ENCODE data around the gene B4GALT1. TPM values are rescaled to one million over a fixed set of nuclear protein-coding genes. Genes with fewer than 3 reads are reported as not detected.

B4GALT1 gene
- total RNA-seq, 4 donors from 2014 or later, result 23.7 to 126 (median 93.7) TPM

DNA sequence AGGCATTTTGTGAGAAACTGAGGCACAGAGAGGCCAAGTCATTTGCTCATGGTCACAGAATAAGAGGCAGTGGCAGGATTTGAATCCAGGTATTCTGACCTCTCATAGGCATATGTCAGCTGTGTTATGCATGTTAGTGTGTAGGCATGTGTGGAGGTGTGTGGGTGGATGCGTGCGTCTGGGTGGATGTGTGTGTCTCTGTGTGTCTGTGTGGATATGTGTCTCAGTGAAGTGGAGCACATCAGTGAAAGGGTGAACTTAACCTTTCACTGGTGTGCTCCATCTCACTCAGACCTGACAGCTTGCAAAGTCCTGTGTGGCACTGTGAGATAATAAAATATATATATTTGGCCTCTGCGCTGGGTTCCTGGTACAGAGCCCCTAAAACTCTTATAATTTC is 58.7 kb downstream of the B4GALT1 start:
- H3K36me3 ChIP-seq, result peaks cover 0 to 15% (median 3%) of the 10 kb centered on the region in 4 donors
- 90 to 97% methylated on average over 3 of the region's 3 CpGs for WGBS, 2 donors (ENCODE audit: low coverage in 1 of 2)
- DNase-seq, result no peak
- H3K4me1 ChIP-seq, result no peaks in the 10 kb centered on the region
- no peak overlapping the region for H3K4me3 ChIP-seq
- TF ChIP-seq, protein P1, sequence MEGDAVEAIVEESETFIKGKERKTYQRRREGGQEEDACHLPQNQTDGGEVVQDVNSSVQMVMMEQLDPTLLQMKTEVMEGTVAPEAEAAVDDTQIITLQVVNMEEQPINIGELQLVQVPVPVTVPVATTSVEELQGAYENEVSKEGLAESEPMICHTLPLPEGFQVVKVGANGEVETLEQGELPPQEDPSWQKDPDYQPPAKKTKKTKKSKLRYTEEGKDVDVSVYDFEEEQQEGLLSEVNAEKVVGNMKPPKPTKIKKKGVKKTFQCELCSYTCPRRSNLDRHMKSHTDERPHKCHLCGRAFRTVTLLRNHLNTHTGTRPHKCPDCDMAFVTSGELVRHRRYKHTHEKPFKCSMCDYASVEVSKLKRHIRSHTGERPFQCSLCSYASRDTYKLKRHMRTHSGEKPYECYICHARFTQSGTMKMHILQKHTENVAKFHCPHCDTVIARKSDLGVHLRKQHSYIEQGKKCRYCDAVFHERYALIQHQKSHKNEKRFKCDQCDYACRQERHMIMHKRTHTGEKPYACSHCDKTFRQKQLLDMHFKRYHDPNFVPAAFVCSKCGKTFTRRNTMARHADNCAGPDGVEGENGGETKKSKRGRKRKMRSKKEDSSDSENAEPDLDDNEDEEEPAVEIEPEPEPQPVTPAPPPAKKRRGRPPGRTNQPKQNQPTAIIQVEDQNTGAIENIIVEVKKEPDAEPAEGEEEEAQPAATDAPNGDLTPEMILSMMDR (IDR thresholded peaks at IDR 0.05), result no peak
- no peak for TF ChIP-seq POLR2A (IDR thresholded peaks at IDR 0.05)
- no peak for TF ChIP-seq EP300 (IDR thresholded peaks at IDR 0.05; ENCODE audit: low read depth)
- no peak for TF ChIP-seq POLR2AphosphoS5 (IDR thresholded peaks at IDR 0.05)
- no peaks in the 10 kb centered on the region for H3K9me3 ChIP-seq
- H3K27me3 ChIP-seq, result no peaks in the 10 kb centered on the region
- intact Hi-C loops (cut with DNase I; ENCODE audit: low total_unique reads) (no loop called here), in situ Hi-C loops (cut with MboI; ENCODE audit: low pct_ligation_motif_present in 1 of 4, low pct_unique_long_range_greater_than_20kb in 1 of 4, low sequenced_read_pairs in 3 of 4) (no loop called here)
- H3K27ac ChIP-seq, result no peak overlapping the region

DNA sequence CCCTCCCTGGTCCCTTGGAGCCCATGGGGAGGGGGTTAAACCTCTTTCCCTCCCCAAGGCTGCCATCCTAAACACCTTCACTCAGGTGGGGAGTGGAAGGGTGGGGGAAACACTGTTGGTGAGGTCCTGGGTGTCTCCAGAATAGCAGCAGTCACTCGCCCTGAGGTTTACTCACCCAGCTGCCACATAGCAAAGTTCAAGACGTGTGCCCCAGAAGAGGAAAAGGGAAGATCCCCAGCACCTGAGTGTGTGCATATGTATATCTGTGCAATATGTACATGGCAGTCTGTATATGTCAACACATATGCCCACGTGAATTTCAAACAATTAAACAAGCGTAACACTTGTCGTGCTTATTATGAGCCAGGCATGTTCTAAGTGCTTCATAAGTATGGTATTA is 59.4 kb downstream of the B4GALT1 start:
- no peaks in the 10 kb centered on the region for H3K27me3 ChIP-seq

DNA sequence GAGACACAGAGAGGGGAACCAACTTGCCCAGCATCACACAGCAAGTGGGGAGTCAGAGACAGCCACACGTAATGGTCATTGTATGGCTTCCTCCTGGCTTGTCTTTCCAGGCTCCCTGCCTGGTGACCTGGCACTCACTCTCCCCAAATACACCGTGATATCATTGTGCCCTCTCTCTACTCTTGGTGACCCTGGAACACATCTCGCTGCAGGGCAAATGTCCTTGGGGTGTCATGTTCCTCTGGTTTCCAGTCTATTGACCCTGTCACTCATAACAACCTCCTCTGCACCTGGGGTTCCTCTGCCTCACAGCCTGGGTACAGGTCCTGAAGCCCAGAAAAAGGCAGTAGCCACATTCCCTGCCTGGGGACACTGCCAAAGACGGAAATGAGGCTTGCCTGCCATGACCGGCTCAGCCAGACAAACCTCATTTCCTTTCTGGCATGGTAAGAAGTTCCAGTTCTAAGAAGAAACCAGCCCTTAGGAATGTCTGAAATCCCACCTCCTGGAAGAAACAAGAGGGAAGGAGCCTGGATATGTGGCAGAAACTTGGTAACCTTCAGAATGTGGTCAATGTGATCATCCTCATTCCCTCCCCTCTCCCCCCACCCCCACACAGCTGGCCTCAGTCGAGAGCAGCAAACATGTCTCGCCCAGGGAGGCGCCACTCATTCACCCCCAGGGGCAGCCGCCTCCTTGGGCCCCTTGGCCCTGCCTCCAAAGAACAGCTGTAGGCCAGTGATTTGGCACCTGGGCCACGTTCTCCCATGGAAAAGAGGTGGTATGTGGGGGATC is 60.1 kb downstream of the B4GALT1 start:
- WGBS, 2 donors (ENCODE audit: low coverage in 1 of 2), result 63 to 64% methylated on average over 2 to 8 of the region's 10 CpGs
- no peaks in the 10 kb centered on the region for H3K4me1 ChIP-seq
- DNase-seq, result no peak
- H3K36me3 ChIP-seq, result peaks cover 0 to 6% (median 0%) of the 10 kb centered on the region in 4 donors
- no peak overlapping the region for H3K4me3 ChIP-seq
- H3K27ac ChIP-seq, result peak overlapping the region in 3 of 4 donors; percentile 10 to 25 (median 22)
- intact Hi-C loops (cut with DNase I; ENCODE audit: low total_unique reads) (no loop called here), in situ Hi-C loops (cut with MboI; ENCODE audit: low pct_ligation_motif_present in 1 of 4, low pct_unique_long_range_greater_than_20kb in 1 of 4, low sequenced_read_pairs in 3 of 4) (no loop called here)
- TF ChIP-seq EP300 (IDR thresholded peaks at IDR 0.05; ENCODE audit: low read depth), result no peak
- TF ChIP-seq POLR2A (IDR thresholded peaks at IDR 0.05), result no peak
- no peak for TF ChIP-seq POLR2AphosphoS5 (IDR thresholded peaks at IDR 0.05)
- TF ChIP-seq, protein P1 (IDR thresholded peaks at IDR 0.05), result no peak
- no peaks in the 10 kb centered on the region for H3K27me3 ChIP-seq
- no peaks in the 10 kb centered on the region for H3K9me3 ChIP-seq

More for the DNA sequence above, 59.4 kb downstream of the B4GALT1 start:
- no peak for DNase-seq
- in situ Hi-C loops (cut with MboI; ENCODE audit: low pct_ligation_motif_present in 1 of 4, low pct_unique_long_range_greater_than_20kb in 1 of 4, low sequenced_read_pairs in 3 of 4), result no loop called here
- WGBS, 2 donors (ENCODE audit: low coverage in 1 of 2), result 50 to 55% methylated on average over 2 to 5 of the region's 5 CpGs
- no peaks in the 10 kb centered on the region for H3K9me3 ChIP-seq
- TF ChIP-seq POLR2AphosphoS5 (IDR thresholded peaks at IDR 0.05) (no peak), POLR2A (IDR thresholded peaks at IDR 0.05) (no peak), EP300 (IDR thresholded peaks at IDR 0.05; ENCODE audit: low read depth) (no peak)
- TF ChIP-seq, protein P1 (IDR thresholded peaks at IDR 0.05), result no peak
- H3K27ac ChIP-seq, result peak overlapping the region in 3 of 4 donors; percentile 10 to 31 (median 25)
- intact Hi-C loops (cut with DNase I; ENCODE audit: low total_unique reads), result no loop called here
- H3K4me1 ChIP-seq, result no peaks in the 10 kb centered on the region
- no peak overlapping the region for H3K4me3 ChIP-seq
- H3K36me3 ChIP-seq, result peaks cover 0 to 8% (median 0%) of the 10 kb centered on the region in 4 donors

DNA sequence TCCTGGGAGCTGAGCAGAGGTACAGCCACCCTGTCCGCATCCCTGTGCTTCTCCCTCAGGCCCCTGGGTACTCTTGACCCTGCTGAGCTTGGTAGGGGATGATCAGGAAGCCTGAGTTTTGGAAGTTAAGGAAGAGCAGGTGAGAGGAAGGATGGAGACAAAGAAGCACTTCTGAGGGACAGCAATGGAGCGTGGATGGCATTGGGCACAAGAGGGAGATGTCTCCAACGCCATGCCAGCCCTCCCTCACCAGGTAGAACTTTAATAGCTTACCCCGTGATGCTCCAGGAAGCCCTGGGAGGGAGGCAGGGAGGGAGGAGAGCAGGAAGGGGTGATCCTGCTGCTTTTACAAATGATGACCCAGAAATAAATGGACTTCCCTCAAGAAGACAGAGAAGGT is 60.8 kb downstream of the B4GALT1 start:
- H3K27me3 ChIP-seq, result no peaks in the 10 kb centered on the region
- in situ Hi-C loops (cut with MboI; ENCODE audit: low pct_ligation_motif_present in 1 of 4, low pct_unique_long_range_greater_than_20kb in 1 of 4, low sequenced_read_pairs in 3 of 4), result no loop called here
- intact Hi-C loops (cut with DNase I; ENCODE audit: low total_unique reads), result no loop called here
- DNase-seq, result no peak
- no peak overlapping the region for H3K27ac ChIP-seq
- WGBS, 2 donors (ENCODE audit: low coverage in 1 of 2), result 40 to 72% methylated on average over 1 to 4 of the region's 4 CpGs
- no peak overlapping the region for H3K4me3 ChIP-seq
- no peaks in the 10 kb centered on the region for H3K4me1 ChIP-seq
- no peaks in the 10 kb centered on the region for H3K9me3 ChIP-seq
- TF ChIP-seq POLR2A (IDR thresholded peaks at IDR 0.05) (no peak), POLR2AphosphoS5 (IDR thresholded peaks at IDR 0.05) (no peak), EP300 (IDR thresholded peaks at IDR 0.05; ENCODE audit: low read depth) (no peak)
- TF ChIP-seq, protein P1 (IDR thresholded peaks at IDR 0.05), result no peak
- peaks cover 0 to 2% (median 0%) of the 10 kb centered on the region in 4 donors for H3K36me3 ChIP-seq

Measured in transverse colon (tissue), 4 donors.